Endothelial cell of umbilical vein (primary cell): ENCODE data around the gene CTBP2. TPM values are rescaled to one million over a fixed set of nuclear protein-coding genes. Genes with fewer than 3 reads are reported as not detected.
A peak's percentile ranks its signal among the peaks of the same experiment; 100 is the strongest.

Experiments
- BruUV-seq: library from RNA; stranded (reverse); fragments of 400-500 nt; replicated peaks from 2 replicates; lab custom pipeline; 2021; lab: Mats Ljungman, UMichigan
- CTCF ChIA-PET: fragments of 300-600, 350-600 bp; sonication (Branson Sonifier 250); formaldehyde crosslinking; loops from one replicate; lab custom pipeline; 2021; ENCODE audit warnings: antibody characterized with exemption, inconsistent platforms; lab: Charles Lee
- POLR2A ChIA-PET: fragments of 300-600, 350-600 bp; sonication (Branson Sonifier 250); formaldehyde crosslinking; loops from one replicate; lab custom pipeline; 2021; ENCODE audit warnings: antibody characterized with exemption, inconsistent platforms; lab: Charles Lee
- DNase-seq: peaks from one replicate; pipeline ENCODE4 v3.0.0-alpha.2; 2011; ENCODE audit warnings: low read depth, low spot score
- FAIRE-seq: peaks from 2 replicates; lab custom pipeline; 2011; peaks lifted over from hg19 to GRCh38; lab: Jason Lieb, UNC
- H2AFZ ChIP-seq: 2 replicates; pipeline ENCODE4 v1.6.0; 2012; ENCODE audit warnings: low read depth, low read length, control low read depth, inconsistent platforms
- H3K27ac ChIP-seq: 2 replicates; pipeline ENCODE4 v1.5.1; 2011; ENCODE audit warnings: low read depth, mild to moderate bottlenecking, control low read depth, low read length, moderate library complexity; ENCODE audit not compliant: insufficient read depth
- H3K27me3 ChIP-seq, 2 experiments: 2 replicates each; pipeline versions ENCODE4 v1.6.0 to v1.6.1; 2011; ENCODE audit warnings: low read length in 2 of 2, mixed read lengths in 1 of 2; ENCODE audit not compliant: control insufficient read depth in 2 of 2, insufficient read depth in 2 of 2
- H3K36me3 ChIP-seq, 2 experiments: 2 replicates in 1 of 2; 3 replicates in 1 of 2; pipeline ENCODE4 v1.5.1; 2011; ENCODE audit warnings: low read length in 2 of 2, mild to moderate bottlenecking in 1 of 2, moderate library complexity in 1 of 2; ENCODE audit not compliant: control insufficient read depth in 2 of 2, insufficient read depth in 2 of 2; ENCODE audit errors: extremely low read depth in 1 of 2
- H3K4me1 ChIP-seq: 3 replicates; pipeline ENCODE4 v1.5.1; 2011; ENCODE audit warnings: mild to moderate bottlenecking, low read length; ENCODE audit not compliant: control insufficient read depth, insufficient read depth; ENCODE audit errors: extremely low read depth
- H3K4me2 ChIP-seq: 2 replicates; pipeline ENCODE4 v1.6.1; 2011; ENCODE audit warnings: low read length, control low read depth, mixed read lengths; ENCODE audit not compliant: insufficient read depth
- H3K4me3 ChIP-seq, 3 experiments: fragments of 200-600 bp in 1 of 3; sonication (generic), shearing (Covaris generic) in 1 of 3; replicated peaks in 1 of 3; 2 replicates each; pipeline ENCODE4 v1.5.1; 2011 to 2016; ENCODE audit warnings: control low read depth in 3 of 3, low read length in 3 of 3, mild to moderate bottlenecking in 2 of 3, inconsistent platforms in 1 of 3, low read depth in 1 of 3, moderate library complexity in 1 of 3; ENCODE audit not compliant: insufficient read depth in 1 of 3
- H3K79me2 ChIP-seq: 2 replicates; pipeline ENCODE4 v1.6.0; 2012; ENCODE audit warnings: low read length, inconsistent platforms; ENCODE audit not compliant: control insufficient read depth, insufficient read depth
- H3K9ac ChIP-seq: replicated peaks from 2 replicates; pipeline ENCODE3; 2011; ENCODE audit warnings: low read length, control low read depth; ENCODE audit not compliant: insufficient read depth; ENCODE audit errors: extremely low read depth
- H3K9me1 ChIP-seq: replicated peaks from 3 replicates; pipeline ENCODE4 v1.6.0; 2011; ENCODE audit warnings: mild to moderate bottlenecking, low read length; ENCODE audit not compliant: control insufficient read depth, insufficient read depth; ENCODE audit errors: extremely low read depth
- H3K9me3 ChIP-seq: replicated peaks from 2 replicates; pipeline ENCODE4 v1.5.1; 2012; ENCODE audit warnings: low read length, inconsistent platforms; ENCODE audit not compliant: control insufficient read depth, insufficient read depth
- H4K20me1 ChIP-seq: replicated peaks from 2 replicates; pipeline ENCODE3; 2011; ENCODE audit warnings: mild to moderate bottlenecking, low read length; ENCODE audit not compliant: control insufficient read depth, insufficient read depth; ENCODE audit errors: extremely low read depth
- CTCF ChIP-seq, 2 donors: IDR thresholded peaks; 1 replicate in 1 of 2; 2 replicates in 1 of 2; pipeline ENCODE4 v1.5.1; 2011; ENCODE audit warnings: low read length in 2 of 2, mild to moderate bottlenecking in 2 of 2, moderate library complexity in 2 of 2, control low read depth in 1 of 2, inconsistent platforms in 1 of 2, low read depth in 1 of 2; ENCODE audit not compliant: insufficient read depth in 1 of 2; ENCODE audit errors: extremely low read depth in 1 of 2
- EZH2 ChIP-seq: IDR thresholded peaks from 2 replicates; pipeline ENCODE4 v1.6.1; 2012; ENCODE audit warnings: borderline replicate concordance, low read depth, mild to moderate bottlenecking, moderate library complexity, low read length, inconsistent platforms; ENCODE audit not compliant: severe bottlenecking
- FOS ChIP-seq: IDR thresholded peaks from 2 replicates; pipeline ENCODE4 v1.6.1; 2011; ENCODE audit warnings: mild to moderate bottlenecking, low read length, moderate library complexity, borderline replicate concordance; ENCODE audit not compliant: insufficient read depth
- GATA2 ChIP-seq: IDR thresholded peaks from 2 replicates; pipeline ENCODE4 v1.7.0; 2011; ENCODE audit warnings: low read depth, mild to moderate bottlenecking, moderate library complexity, mixed read lengths, low read length; ENCODE audit not compliant: insufficient read length, insufficient read depth
- JUN ChIP-seq: IDR thresholded peaks from 2 replicates; pipeline ENCODE4 v1.6.1; 2011; ENCODE audit warnings: borderline replicate concordance, low read depth; ENCODE audit not compliant: insufficient read length, insufficient read depth
- MAX ChIP-seq: IDR thresholded peaks from 2 replicates; pipeline ENCODE4 v1.6.1; 2011; ENCODE audit not compliant: insufficient read depth, insufficient read length
- MYC ChIP-seq: IDR thresholded peaks from one replicate; pipeline ENCODE4 v1.6.1; 2011; ENCODE audit warnings: mild to moderate bottlenecking, low read depth, low read length
- POLR2A ChIP-seq: IDR thresholded peaks from 2 replicates; pipeline ENCODE4 v1.6.1; 2012; ENCODE audit warnings: low read depth, mild to moderate bottlenecking, control low read depth, low read length
- POLR2AphosphoS5 ChIP-seq: IDR thresholded peaks from 2 replicates; pipeline ENCODE4 v1.6.1; 2012; ENCODE audit warnings: low read depth, mild to moderate bottlenecking, control low read depth, low read length, moderate library complexity; ENCODE audit not compliant: insufficient read depth
- dilution Hi-C: fragments of 300-500 bp; cut with MboI; formaldehyde crosslinking; loops from one replicate; pipeline ENCODE4 v1.15.0; 2019; ENCODE audit warnings: low sequenced_read_pairs; ENCODE audit not compliant: extremely low pct_ligation_motif_present
- intact Hi-C: fragments of 100-400 bp; cut with micrococcal nuclease; formaldehyde crosslinking; loops from one replicate; pipeline ENCODE4 v1.10.0; 2022
- polyA plus RNA-seq, 4 experiments: library from polyadenylated mRNA; depleted of rRNA in 3 of 4; stranded (reverse) in 3 of 4; unstranded in 1 of 4; fragments of >200 nt; gene quantifications; 2 replicates each; pipeline versions ENCODE4 v1.2.1 to v1.2.3, GENCODE V29; 2011 to 2012; ENCODE audit warnings: missing spikeins in 1 of 4
- total RNA-seq: library from RNA; stranded (reverse); gene quantifications from 2 replicates; pipeline ENCODE4 v1.2.3, GENCODE V29; 2021

CTBP2 gene
- total and polyA plus RNA-seq, 2 donors (not counting 3 experiments of a cell fraction or from before 2014, with no cell fraction given) = 118 to 128 TPM

- Histone ChIP-seq H3K9me1 (no peaks in the 10 kb centered on the region), H3K9ac (no peak overlapping the region), H3K9me3 (no peaks in the 10 kb centered on the region), H3K36me3 (peaks cover 2 to 20% of the 10 kb centered on the region in 2 experiments), H4K20me1 (no peaks in the 10 kb centered on the region), H2AFZ (no peak overlapping the region), H3K27ac (no peak overlapping the region), H3K79me2 (peaks cover 71% of the 10 kb centered on the region), H3K4me1 (peaks cover 38% of the 10 kb centered on the region), H3K4me2 (no peak overlapping the region), H3K4me3 (no peak overlapping the region), H3K27me3 (no peaks in the 10 kb centered on the region)
- dilution Hi-C loops = no loop called here
- DNase-seq = no peak
- ChIA-PET POLR2A (no interaction called here), CTCF (interaction anchor here (1.4 to 2.8 kb wide), 2 partner anchors 32 to 39 kb away, joined by 3 to 21 read pairs; no protein-coding TSS in a partner anchor)
- no peak for TF ChIP-seq JUN
- no TSS peak for BruUV-seq
- intact Hi-C loops = no loop called here
- no peak for FAIRE-seq
Measured at GRCh38 chr10:125086691-125087090, 73.7 kb downstream of the CTBP2 start.

- no peak overlapping the region for H3K4me3 ChIP-seq
- intact Hi-C loops = no loop called here
- peaks cover 72% of the 10 kb centered on the region for H3K79me2 ChIP-seq
- peak overlapping the region; percentile 76 for H3K9ac ChIP-seq
- peak; percentile 8 for FAIRE-seq
- no peaks in the 10 kb centered on the region for H3K9me3 ChIP-seq
- no peak overlapping the region for H2AFZ ChIP-seq
- no TSS peak for BruUV-seq
- no peaks in the 10 kb centered on the region for H3K27me3 ChIP-seq
- TF ChIP-seq CTCF (IDR thresholded peaks at IDR 0.05; ENCODE audit: extremely low read depth in 1 of 2, insufficient read depth in 1 of 2, low read depth in 1 of 2, low read length in 2 of 2) (no peak), POLR2AphosphoS5 (no peak), JUN (no peak), FOS (no peak), GATA2 (no peak), EZH2 (no peak), POLR2A (no peak), MAX (no peak), MYC (no peak)
- peaks cover 2 to 20% of the 10 kb centered on the region in 2 experiments for H3K36me3 ChIP-seq
- dilution Hi-C loops = no loop called here
- H3K4me1 ChIP-seq = peaks cover 51% of the 10 kb centered on the region
- H3K9me1 ChIP-seq = no peaks in the 10 kb centered on the region
- peak overlapping the region; percentile 15 for H3K4me2 ChIP-seq
- ChIA-PET CTCF (interaction anchor here (1.1 to 2.8 kb wide), 9 partner anchors 10 to 54 kb away, joined by 3 to 21 read pairs (median 5); no protein-coding TSS in a partner anchor), POLR2A (interaction anchor here (1.2 kb wide), 1 partner anchor 11 kb away, joined by 3 read pairs; no protein-coding TSS in a partner anchor)
- H3K27ac ChIP-seq = peak overlapping the region; percentile 91
- H4K20me1 ChIP-seq = no peaks in the 10 kb centered on the region
- DNase-seq = peak; percentile 25
Measured at GRCh38 chr10:125085258-125086054, 74.9 kb downstream of the CTBP2 start.
